ENCODE data around the gene HSPBP1.

GRCh38 chr19:55306712-55307111, 26.8 kb upstream of the HSPBP1 start:
- no peak for TF ChIP-seq CTCF (IDR thresholded peaks at IDR 0.05)
- TF ChIP-seq POLR2A (IDR thresholded peaks at IDR 0.05), result no peak

Data from adrenal gland (tissue), 5 donors.